ENCODE measurements around the gene PHAF1. TPM values are rescaled to one million over a fixed set of nuclear protein-coding genes. Genes with fewer than 3 reads are reported as not detected.
A peak's percentile ranks its signal among the peaks of the same experiment; 100 is the strongest.

PHAF1 gene
- total and polyA plus RNA-seq, 2 of the 13 experiments (the other 11 are each of a cell fraction or from before 2014, with no cell fraction given) = 48.3 to 174 TPM

GRCh38 chr16:67150047-67150832 lies 40.5 kb downstream of the PHAF1 start (continued):
- TF ChIP-seq ZNF747 (CRISPR knock-in tag; IDR thresholded peaks at IDR 0.05; ENCODE audit: borderline replicate concordance) (0 out of 2 replicates have a peak, but pooled peaks have one; percentile 30), IRF1 (CRISPR knock-in tag; IDR thresholded peaks at IDR 0.05; ENCODE audit: low read depth) (no peak), SP1 (IDR thresholded peaks at IDR 0.05) (no peak), SP1 (CRISPR knock-in tag; IDR thresholded peaks at IDR 0.05) (peak; percentile 31; the same call in 1 of the 2 replicates), ZNF672 (CRISPR knock-in tag; IDR thresholded peaks at IDR 0.05) (no peak), ZNF737 (CRISPR knock-in tag; IDR thresholded peaks at IDR 0.05; ENCODE audit: borderline replicate concordance) (no peak), RFXAP (CRISPR knock-in tag; IDR thresholded peaks at IDR 0.05; ENCODE audit: borderline replicate concordance) (no peak), ZMYM4 (CRISPR knock-in tag; IDR thresholded peaks at IDR 0.05) (0 out of 2 replicates have a peak, but pooled peaks have one; percentile 19), MYNN (CRISPR knock-in tag; IDR thresholded peaks at IDR 0.05; ENCODE audit: low read depth) (no peak), ZNF724P (CRISPR knock-in tag; IDR thresholded peaks at IDR 0.05; ENCODE audit: borderline replicate concordance) (no peak), KDM5B (CRISPR knock-in tag; IDR thresholded peaks at IDR 0.05; ENCODE audit: borderline replicate concordance) (peak; percentile 22; the same call in 1 of the 2 replicates), SP5 (CRISPR knock-in tag; IDR thresholded peaks at IDR 0.05; ENCODE audit: borderline replicate concordance, low read depth) (no peak), HNRNPK (IDR thresholded peaks at IDR 0.05; ENCODE audit: low read depth, low read length, poor library complexity, severe bottlenecking) (peak; percentile 79), NFKBIZ (CRISPR knock-in tag; IDR thresholded peaks at IDR 0.05) (no peak), ZNF142 (CRISPR knock-in tag; IDR thresholded peaks at IDR 0.05) (no peak), DZIP1 (CRISPR knock-in tag; IDR thresholded peaks at IDR 0.05) (no peak), ISL2 (CRISPR knock-in tag; IDR thresholded peaks at IDR 0.05) (no peak), MTA1 (CRISPR knock-in tag; IDR thresholded peaks at IDR 0.05; ENCODE audit: borderline replicate concordance) (0 out of 2 replicates have a peak, but pooled peaks have one; percentile 18), MNT (IDR thresholded peaks at IDR 0.05) (no peak)

Data from HepG2 (cell line).